Liver (tissue), 9 donors: ENCODE results near the gene GRM1. TPM values are rescaled to one million over a fixed set of nuclear protein-coding genes. Genes with fewer than 3 reads are reported as not detected.

ENCODE experiments used
- DNase-seq: peaks from one replicate; pipeline ENCODE4 v3.0.0-alpha.2; 2017; ENCODE audit warnings: low spot score
- H3K27ac ChIP-seq, 2 donors: one replicate each; pipeline ENCODE4 v1.7.0; 2013; ENCODE audit warnings: inconsistent platforms in 2 of 2, low read length in 2 of 2, control low read depth in 1 of 2, low read depth in 1 of 2, mild to moderate bottlenecking in 1 of 2
- H3K27me3 ChIP-seq, 4 donors: one replicate each; pipeline versions ENCODE4 v1.6.1 to v1.7.0; 2013; ENCODE audit warnings: low read length in 3 of 4, inconsistent platforms in 1 of 4, mild to moderate bottlenecking in 1 of 4, moderate library complexity in 1 of 4; ENCODE audit not compliant: control insufficient read depth in 4 of 4, insufficient read depth in 4 of 4
- H3K36me3 ChIP-seq, 4 donors: one replicate each; pipeline versions ENCODE4 v1.6.1 to v1.7.0; 2013; ENCODE audit warnings: low read length in 3 of 4, mild to moderate bottlenecking in 3 of 4, low read depth in 1 of 4, moderate library complexity in 1 of 4; ENCODE audit not compliant: control insufficient read depth in 4 of 4, insufficient read depth in 3 of 4
- H3K4me1 ChIP-seq, 4 donors: one replicate each; pipeline versions ENCODE4 v1.6.1 to v1.7.0; 2013; ENCODE audit warnings: low read length in 3 of 4, mild to moderate bottlenecking in 3 of 4, moderate library complexity in 1 of 4; ENCODE audit not compliant: control insufficient read depth in 4 of 4, insufficient read depth in 4 of 4
- H3K4me3 ChIP-seq, 3 donors: one replicate each; pipeline versions ENCODE4 v1.6.1 to v1.7.0; 2013; ENCODE audit warnings: low read length in 3 of 3, control low read depth in 1 of 3, low read depth in 1 of 3, mild to moderate bottlenecking in 1 of 3
- H3K9ac ChIP-seq, 2 donors: one replicate each; pipeline ENCODE4 v1.7.0; 2013; ENCODE audit warnings: low read length in 2 of 2, mild to moderate bottlenecking in 2 of 2, moderate library complexity in 2 of 2, control low read depth in 1 of 2, low read depth in 1 of 2
- H3K9me3 ChIP-seq, 4 donors: one replicate each; pipeline versions ENCODE4 v1.6.1 to v1.7.0; 2013; ENCODE audit warnings: low read length in 3 of 4; ENCODE audit not compliant: control insufficient read depth in 4 of 4
- EGR1 ChIP-seq, 2 donors: IDR thresholded peaks; 2 replicates each; pipeline ENCODE4 v1.6.1; 2016 to 2018; ENCODE audit warnings: antibody characterized with exemption in 2 of 2, low read depth in 2 of 2
- FOXA2 ChIP-seq: IDR thresholded peaks from 2 replicates; pipeline ENCODE4 v1.6.1; 2016; ENCODE audit warnings: antibody characterized with exemption
- GABPA ChIP-seq, 2 donors: IDR thresholded peaks in 1 of 2; conservative IDR thresholded peaks in 1 of 2; 2 replicates each; pipeline ENCODE4 v1.6.1; 2016; ENCODE audit warnings: antibody characterized with exemption in 2 of 2, mild to moderate bottlenecking in 1 of 2, moderate library complexity in 1 of 2
- HNF4G ChIP-seq: IDR thresholded peaks from 2 replicates; pipeline ENCODE4 v1.6.1; 2016; ENCODE audit warnings: antibody characterized with exemption
- JUND ChIP-seq, 2 donors: IDR thresholded peaks; 2 replicates each; pipeline ENCODE4 v1.6.1; 2016; ENCODE audit warnings: antibody characterized with exemption in 2 of 2
- NR2F2 ChIP-seq: IDR thresholded peaks from 2 replicates; pipeline ENCODE4 v1.6.1; 2016; ENCODE audit warnings: antibody characterized with exemption
- SP1 ChIP-seq: IDR thresholded peaks from 2 replicates; pipeline ENCODE4 v1.6.1; 2018; ENCODE audit warnings: antibody characterized with exemption, mild to moderate bottlenecking
- TAF1 ChIP-seq: conservative IDR thresholded peaks from 2 replicates; pipeline ENCODE4 v1.6.1; 2016; ENCODE audit warnings: antibody characterized with exemption, mild to moderate bottlenecking
- YY1 ChIP-seq: IDR thresholded peaks from 2 replicates; pipeline ENCODE4 v1.6.1; 2016; ENCODE audit warnings: antibody characterized with exemption, mild to moderate bottlenecking
- WGBS: extraction: QIAGEN DNeasy Blood & Tissue Kit; methylation state at CpG from one replicate; pipeline ENCODE4 v1.1.7; 2013; 5-methylcytosine and 5-hydroxymethylcytosine counted together
- polyA plus RNA-seq, 2 donors: library from polyadenylated mRNA; stranded (reverse) in 1 of 2; unstranded in 1 of 2; fragments of 200-250 nt in 1 of 2; fragments of >200 nt in 1 of 2; fragmentation: Nextera tagmentation in 1 of 2; extraction: Ambion mirVana in 1 of 2; gene quantifications; one replicate each; pipeline versions ENCODE4 v1.2.1 to v1.2.3, GENCODE V29; 2013 to 2015
- total RNA-seq, 2 donors: library from RNA; depleted of rRNA; stranded (reverse); fragments of >200 nt; gene quantifications; one replicate each; pipeline ENCODE4 v1.2.3, GENCODE V29; 2014
- TF ChIP-seq, protein P1 (sequence below): IDR thresholded peaks from 2 replicates; pipeline ENCODE4 v1.6.1; 2016; ENCODE audit warnings: antibody characterized with exemption, mild to moderate bottlenecking
- TF ChIP-seq, protein P2 (sequence below): IDR thresholded peaks from 2 replicates; pipeline ENCODE4 v1.6.1; 2016; ENCODE audit warnings: antibody characterized with exemption
- TF ChIP-seq, protein P3 (sequence below): fragments of 150-350 bp; IDR thresholded peaks from 2 replicates; pipeline ENCODE4 v1.5.1; 2017; ENCODE audit warnings: improper control_type of control experiment, low read depth, low read length; ENCODE audit not compliant: missing input control
- donor health status: healthy.
- donor health status: healthy.
- donor health status: healthy.
- donor health status: healthy.
- donor health status: healthy.

GRM1 gene
- total and polyA plus RNA-seq, 4 donors: under 0.01 to 0.05 (median 0.01) TPM; not detected in 1

DNA sequence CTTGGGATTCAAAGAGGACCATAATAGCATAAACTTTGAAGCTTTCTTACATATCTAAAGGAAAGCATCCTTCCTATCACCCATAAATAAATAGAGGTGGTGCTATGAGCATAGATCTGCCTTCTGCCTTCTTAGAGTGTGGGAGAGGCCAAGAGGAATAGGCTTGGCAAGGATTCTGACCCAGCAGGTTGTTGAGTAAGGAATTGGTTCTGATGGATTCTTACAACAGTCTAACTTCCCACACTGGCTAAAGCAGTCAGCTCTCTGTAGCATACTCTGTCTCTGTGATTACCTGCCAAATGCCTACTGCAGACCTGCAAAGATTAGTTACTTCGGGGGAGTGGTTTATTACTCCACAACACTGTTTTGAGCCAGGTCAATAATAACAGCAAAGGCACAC, 316.7 kb downstream of the GRM1 start:
- Histone ChIP-seq H3K27me3 (no peaks in the 10 kb centered on the region), H3K4me1 (no peaks in the 10 kb centered on the region), H3K27ac (no peak overlapping the region), H3K36me3 (no peaks in the 10 kb centered on the region), H3K9ac (no peak overlapping the region), H3K9me3 (no peaks in the 10 kb centered on the region), H3K4me3 (no peak overlapping the region)
- DNase-seq: no peak
- 68% methylated on average over 1 of the region's 1 CpG for whole genome bisulfite sequencing
- TF ChIP-seq, protein P1, sequence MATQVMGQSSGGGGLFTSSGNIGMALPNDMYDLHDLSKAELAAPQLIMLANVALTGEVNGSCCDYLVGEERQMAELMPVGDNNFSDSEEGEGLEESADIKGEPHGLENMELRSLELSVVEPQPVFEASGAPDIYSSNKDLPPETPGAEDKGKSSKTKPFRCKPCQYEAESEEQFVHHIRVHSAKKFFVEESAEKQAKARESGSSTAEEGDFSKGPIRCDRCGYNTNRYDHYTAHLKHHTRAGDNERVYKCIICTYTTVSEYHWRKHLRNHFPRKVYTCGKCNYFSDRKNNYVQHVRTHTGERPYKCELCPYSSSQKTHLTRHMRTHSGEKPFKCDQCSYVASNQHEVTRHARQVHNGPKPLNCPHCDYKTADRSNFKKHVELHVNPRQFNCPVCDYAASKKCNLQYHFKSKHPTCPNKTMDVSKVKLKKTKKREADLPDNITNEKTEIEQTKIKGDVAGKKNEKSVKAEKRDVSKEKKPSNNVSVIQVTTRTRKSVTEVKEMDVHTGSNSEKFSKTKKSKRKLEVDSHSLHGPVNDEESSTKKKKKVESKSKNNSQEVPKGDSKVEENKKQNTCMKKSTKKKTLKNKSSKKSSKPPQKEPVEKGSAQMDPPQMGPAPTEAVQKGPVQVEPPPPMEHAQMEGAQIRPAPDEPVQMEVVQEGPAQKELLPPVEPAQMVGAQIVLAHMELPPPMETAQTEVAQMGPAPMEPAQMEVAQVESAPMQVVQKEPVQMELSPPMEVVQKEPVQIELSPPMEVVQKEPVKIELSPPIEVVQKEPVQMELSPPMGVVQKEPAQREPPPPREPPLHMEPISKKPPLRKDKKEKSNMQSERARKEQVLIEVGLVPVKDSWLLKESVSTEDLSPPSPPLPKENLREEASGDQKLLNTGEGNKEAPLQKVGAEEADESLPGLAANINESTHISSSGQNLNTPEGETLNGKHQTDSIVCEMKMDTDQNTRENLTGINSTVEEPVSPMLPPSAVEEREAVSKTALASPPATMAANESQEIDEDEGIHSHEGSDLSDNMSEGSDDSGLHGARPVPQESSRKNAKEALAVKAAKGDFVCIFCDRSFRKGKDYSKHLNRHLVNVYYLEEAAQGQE: no peak
- TF ChIP-seq, protein P2, sequence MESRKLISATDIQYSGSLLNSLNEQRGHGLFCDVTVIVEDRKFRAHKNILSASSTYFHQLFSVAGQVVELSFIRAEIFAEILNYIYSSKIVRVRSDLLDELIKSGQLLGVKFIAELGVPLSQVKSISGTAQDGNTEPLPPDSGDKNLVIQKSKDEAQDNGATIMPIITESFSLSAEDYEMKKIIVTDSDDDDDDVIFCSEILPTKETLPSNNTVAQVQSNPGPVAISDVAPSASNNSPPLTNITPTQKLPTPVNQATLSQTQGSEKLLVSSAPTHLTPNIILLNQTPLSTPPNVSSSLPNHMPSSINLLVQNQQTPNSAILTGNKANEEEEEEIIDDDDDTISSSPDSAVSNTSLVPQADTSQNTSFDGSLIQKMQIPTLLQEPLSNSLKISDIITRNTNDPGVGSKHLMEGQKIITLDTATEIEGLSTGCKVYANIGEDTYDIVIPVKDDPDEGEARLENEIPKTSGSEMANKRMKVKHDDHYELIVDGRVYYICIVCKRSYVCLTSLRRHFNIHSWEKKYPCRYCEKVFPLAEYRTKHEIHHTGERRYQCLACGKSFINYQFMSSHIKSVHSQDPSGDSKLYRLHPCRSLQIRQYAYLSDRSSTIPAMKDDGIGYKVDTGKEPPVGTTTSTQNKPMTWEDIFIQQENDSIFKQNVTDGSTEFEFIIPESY: no peak
- TF ChIP-seq GABPA (IDR thresholded peaks at IDR 0.05 in 1 of 2, conservative IDR thresholded peaks at IDR 0.05 in 1 of 2) (no peak), JUND (IDR thresholded peaks at IDR 0.05) (no peak), EGR1 (IDR thresholded peaks at IDR 0.05; ENCODE audit: low read depth in 2 of 2) (no peak), FOXA2 (no peak), TAF1 (no peak), YY1 (no peak), HNF4G (no peak)
- TF ChIP-seq, protein P3, sequence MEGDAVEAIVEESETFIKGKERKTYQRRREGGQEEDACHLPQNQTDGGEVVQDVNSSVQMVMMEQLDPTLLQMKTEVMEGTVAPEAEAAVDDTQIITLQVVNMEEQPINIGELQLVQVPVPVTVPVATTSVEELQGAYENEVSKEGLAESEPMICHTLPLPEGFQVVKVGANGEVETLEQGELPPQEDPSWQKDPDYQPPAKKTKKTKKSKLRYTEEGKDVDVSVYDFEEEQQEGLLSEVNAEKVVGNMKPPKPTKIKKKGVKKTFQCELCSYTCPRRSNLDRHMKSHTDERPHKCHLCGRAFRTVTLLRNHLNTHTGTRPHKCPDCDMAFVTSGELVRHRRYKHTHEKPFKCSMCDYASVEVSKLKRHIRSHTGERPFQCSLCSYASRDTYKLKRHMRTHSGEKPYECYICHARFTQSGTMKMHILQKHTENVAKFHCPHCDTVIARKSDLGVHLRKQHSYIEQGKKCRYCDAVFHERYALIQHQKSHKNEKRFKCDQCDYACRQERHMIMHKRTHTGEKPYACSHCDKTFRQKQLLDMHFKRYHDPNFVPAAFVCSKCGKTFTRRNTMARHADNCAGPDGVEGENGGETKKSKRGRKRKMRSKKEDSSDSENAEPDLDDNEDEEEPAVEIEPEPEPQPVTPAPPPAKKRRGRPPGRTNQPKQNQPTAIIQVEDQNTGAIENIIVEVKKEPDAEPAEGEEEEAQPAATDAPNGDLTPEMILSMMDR: no peak

GRCh38 chr6:146347090-146347489, 318.2 kb downstream of the GRM1 start:
- TF ChIP-seq SP1 (no peak), EGR1 (IDR thresholded peaks at IDR 0.05; ENCODE audit: low read depth in 2 of 2) (no peak), HNF4G (no peak), NR2F2 (no peak), YY1 (no peak)
- TF ChIP-seq, protein P1: no peak
- TF ChIP-seq, protein P2: no peak
- TF ChIP-seq, protein P3: no peak
- Histone ChIP-seq H3K4me3 (no peak overlapping the region), H3K36me3 (no peaks in the 10 kb centered on the region)

More at GRCh38 chr6:146347090-146347489, 318.2 kb downstream of the GRM1 start:
- Histone ChIP-seq H3K9ac (no peak overlapping the region), H3K27me3 (no peaks in the 10 kb centered on the region), H3K4me1 (no peaks in the 10 kb centered on the region), H3K27ac (no peak overlapping the region), H3K9me3 (no peaks in the 10 kb centered on the region)
- no peak for DNase-seq
- 81% methylated on average over 2 of the region's 2 CpGs for WGBS
